K562 (cell line): ENCODE measurements around the gene SHB.

Experiments
- BRCA1 ChIP-seq, 2 experiments: fragments of 450-650 bp in 1 of 2; sonication (generic) in 1 of 2; formaldehyde crosslinking in 1 of 2; IDR thresholded peaks; 2 replicates each; pipeline versions ENCODE4 v1.5.0 to v1.6.1; 2017 to 2020; ENCODE audit warnings: mild to moderate bottlenecking in 1 of 2, missing genetic modification reagents in 1 of 2
- CEBPZ ChIP-seq: fragments of 150-350 bp; IDR thresholded peaks from 2 replicates; pipeline ENCODE4 v1.6.1; 2014; ENCODE audit warnings: low read depth, mild to moderate bottlenecking, low read length, borderline replicate concordance
- CHD1 ChIP-seq: fragments of 200-600 bp; sonication (generic); IDR thresholded peaks from one replicate; pipeline ENCODE4 v1.6.1; 2012; ENCODE audit warnings: mild to moderate bottlenecking, moderate library complexity, low read length, inconsistent platforms
- CTCF ChIP-seq, 3 experiments: IDR thresholded peaks in 2 of 3; conservative IDR thresholded peaks in 1 of 3; 2 replicates each; pipeline ENCODE4 v1.5.1; 2011 to 2012; ENCODE audit warnings: low read length in 3 of 3, mild to moderate bottlenecking in 3 of 3, control low read depth in 2 of 3, improper control_type of control experiment in 1 of 3, inconsistent platforms in 1 of 3, low read depth in 1 of 3, mixed read lengths in 1 of 3, moderate library complexity in 1 of 3; ENCODE audit not compliant: insufficient read depth in 2 of 3
- KDM4B ChIP-seq, 2 experiments: fragments of 450-650 bp in 1 of 2; sonication (generic) in 1 of 2; IDR thresholded peaks; 2 replicates each; pipeline ENCODE4 v1.6.1; 2016 to 2017; ENCODE audit warnings: borderline replicate concordance in 2 of 2, antibody characterized with exemption in 1 of 2, low read depth in 1 of 2, mild to moderate bottlenecking in 1 of 2
- KLF1 ChIP-seq: fragments of 450-650 bp; IDR thresholded peaks from 2 replicates; pipeline ENCODE4 v1.6.1; 2016; ENCODE audit warnings: missing genetic modification characterization, missing compliant biosample characterization
- MTA3 ChIP-seq: fragments of 450-650 bp; formaldehyde crosslinking; IDR thresholded peaks from 2 replicates; pipeline ENCODE4 v1.6.1; 2017; ENCODE audit warnings: mild to moderate bottlenecking, borderline replicate concordance
- RAD21 ChIP-seq, 2 experiments: fragments of 250-450 bp in 1 of 2; fragments of 450-650 bp in 1 of 2; sonication (Bioruptor Pico) in 1 of 2; formaldehyde crosslinking in 1 of 2; IDR thresholded peaks in 1 of 2; conservative IDR thresholded peaks in 1 of 2; 2 replicates each; pipeline versions ENCODE4 v1.4.0 to v1.8.0; 2020 to 2022; ENCODE audit warnings: mild to moderate bottlenecking in 2 of 2, moderate library complexity in 1 of 2
- ZNF57 ChIP-seq: fragments of 450-650 bp; formaldehyde crosslinking; IDR thresholded peaks from 2 replicates; pipeline ENCODE4 v1.4.0; 2020; ENCODE audit warnings: mild to moderate bottlenecking, moderate library complexity

GRCh38 chr9:37978481-37978864 lies 90.6 kb downstream of the SHB start:
- TF ChIP-seq MTA3 = no peak
- TF ChIP-seq CTCF (IDR thresholded peaks at IDR 0.05 in 2 of 3, conservative IDR thresholded peaks at IDR 0.05 in 1 of 3; ENCODE audit: insufficient read depth in 2 of 3, low read depth in 1 of 3, low read length in 3 of 3) = no peak
- no peak for TF ChIP-seq ZNF57 (CRISPR knock-in tag)
- TF ChIP-seq RAD21 (CRISPR knock-in tag; conservative IDR thresholded peaks at IDR 0.05 in 1 of 2, IDR thresholded peaks at IDR 0.05 in 1 of 2) = no peak
- no peak for TF ChIP-seq BRCA1 (IDR thresholded peaks at IDR 0.05)
- no peak for TF ChIP-seq BRCA1 (CRISPR knock-in tag; IDR thresholded peaks at IDR 0.05)
- no peak for TF ChIP-seq KLF1 (tag)
- TF ChIP-seq KDM4B (IDR thresholded peaks at IDR 0.05; ENCODE audit: borderline replicate concordance in 2 of 2, low read depth in 1 of 2) = no peak
- no peak for TF ChIP-seq CEBPZ
- TF ChIP-seq CHD1 = no peak
